Colonic mucosa (tissue), 4 donors: ENCODE results near the gene ADSS2. TPM values are rescaled to one million over a fixed set of nuclear protein-coding genes. Genes with fewer than 3 reads are reported as not detected.
"Not testable (repeated sequence)": the region's sequence is repeated elsewhere in the genome, so short reads cannot be mapped to it uniquely, and the experiment has no call there.

Experiments
- DNase-seq: peaks from one replicate; pipeline ENCODE4 v3.0.0-alpha.2; 2020
- H3K27ac ChIP-seq: fragments of 200-600 bp; one replicate; pipeline ENCODE4 v1.8.0; 2021
- H3K27me3 ChIP-seq: fragments of 200-600 bp; one replicate; pipeline ENCODE4 v1.8.0; 2021
- H3K36me3 ChIP-seq: fragments of 200-600 bp; one replicate; pipeline ENCODE4 v1.8.0; 2021
- H3K4me1 ChIP-seq: fragments of 200-600 bp; one replicate; pipeline ENCODE4 v1.8.0; 2021; ENCODE audit warnings: mild to moderate bottlenecking
- H3K4me3 ChIP-seq: fragments of 200-600 bp; one replicate; pipeline ENCODE4 v1.8.0; 2021
- H3K9ac ChIP-seq, 2 donors: one replicate each; pipeline ENCODE4 v1.7.0; 2013; ENCODE audit warnings: control low read depth in 2 of 2, low read depth in 2 of 2, low read length in 2 of 2
- H3K9me3 ChIP-seq: fragments of 200-600 bp; one replicate; pipeline ENCODE4 v1.8.0; 2021
- intact Hi-C: fragments of 100-400 bp; cut with DNase I; formaldehyde crosslinking; loops from one replicate; pipeline ENCODE4 v1.14.1; 2022
- total RNA-seq, 2 donors: library from RNA; stranded (reverse); fragmentation: NEBNext Ultra II Directional in 1 of 2; extraction: Animal tissue kit (Norgen Biotek cat#: 25700) in 1 of 2; gene quantifications; one replicate each; pipeline ENCODE4 v1.2.1, GENCODE V29; 2021
- TF ChIP-seq, protein P1 (sequence below): fragments of 200-600 bp; IDR thresholded peaks from one replicate; pipeline ENCODE4 v1.8.0; 2022; ENCODE audit warnings: antibody characterized with exemption, mild to moderate bottlenecking
- donor health status: healthy.
- donor health status: DM: no; HTN: no; CAD: no.
- donor health status: DM: no; HTN: no; CAD: no.

ADSS2 gene
- total RNA-seq, 2 donors from 2014 or later = 40.8 to 48.6 TPM

DNA sequence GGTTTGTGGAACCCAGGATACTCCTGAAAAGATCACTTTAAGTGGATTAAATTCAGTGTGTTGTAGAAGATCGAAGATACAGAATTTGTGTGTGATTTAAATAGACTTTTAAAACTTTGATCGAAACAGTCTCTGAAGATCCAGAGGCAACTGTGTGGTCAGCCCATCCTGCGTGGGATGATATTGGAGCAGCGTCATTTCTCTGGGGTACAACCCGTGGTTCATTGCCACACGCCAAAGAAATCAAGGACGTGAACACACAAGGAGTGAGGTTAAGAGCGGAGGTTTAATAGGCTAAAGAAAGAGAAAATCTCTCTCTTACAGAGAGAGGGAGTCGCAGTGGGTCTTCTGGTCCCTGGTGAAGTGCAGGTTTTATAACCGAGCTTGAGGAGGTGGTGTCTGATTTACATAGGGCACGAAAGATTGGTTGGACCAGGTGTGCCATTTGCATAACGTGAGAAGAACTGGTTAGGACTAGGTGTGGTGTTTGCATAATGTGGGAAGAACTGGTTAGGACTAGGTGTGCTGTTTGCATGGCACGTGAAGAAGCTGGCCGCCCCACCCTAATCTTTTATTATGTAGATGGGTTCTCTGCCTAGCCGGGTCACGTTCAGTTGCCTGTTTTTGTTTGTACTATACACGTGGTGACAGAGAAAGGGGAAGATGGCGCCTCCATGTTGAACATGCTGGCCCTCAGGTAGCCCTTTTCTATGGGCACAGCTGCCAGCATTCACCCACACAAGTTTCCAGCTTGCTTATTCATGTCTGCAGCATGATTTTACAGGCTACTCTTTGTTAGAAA lies 82.3 kb downstream of the ADSS2 start:
- intact Hi-C loops = no loop called here
- TF ChIP-seq, protein P1, sequence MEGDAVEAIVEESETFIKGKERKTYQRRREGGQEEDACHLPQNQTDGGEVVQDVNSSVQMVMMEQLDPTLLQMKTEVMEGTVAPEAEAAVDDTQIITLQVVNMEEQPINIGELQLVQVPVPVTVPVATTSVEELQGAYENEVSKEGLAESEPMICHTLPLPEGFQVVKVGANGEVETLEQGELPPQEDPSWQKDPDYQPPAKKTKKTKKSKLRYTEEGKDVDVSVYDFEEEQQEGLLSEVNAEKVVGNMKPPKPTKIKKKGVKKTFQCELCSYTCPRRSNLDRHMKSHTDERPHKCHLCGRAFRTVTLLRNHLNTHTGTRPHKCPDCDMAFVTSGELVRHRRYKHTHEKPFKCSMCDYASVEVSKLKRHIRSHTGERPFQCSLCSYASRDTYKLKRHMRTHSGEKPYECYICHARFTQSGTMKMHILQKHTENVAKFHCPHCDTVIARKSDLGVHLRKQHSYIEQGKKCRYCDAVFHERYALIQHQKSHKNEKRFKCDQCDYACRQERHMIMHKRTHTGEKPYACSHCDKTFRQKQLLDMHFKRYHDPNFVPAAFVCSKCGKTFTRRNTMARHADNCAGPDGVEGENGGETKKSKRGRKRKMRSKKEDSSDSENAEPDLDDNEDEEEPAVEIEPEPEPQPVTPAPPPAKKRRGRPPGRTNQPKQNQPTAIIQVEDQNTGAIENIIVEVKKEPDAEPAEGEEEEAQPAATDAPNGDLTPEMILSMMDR = no peak
- Histone ChIP-seq H3K36me3 (no peaks in the 10 kb centered on the region), H3K4me1 (no peaks in the 10 kb centered on the region), H3K27ac (no peak overlapping the region), H3K27me3 (no peaks in the 10 kb centered on the region), H3K9me3 (no peaks in the 10 kb centered on the region), H3K9ac (no peak overlapping the region), H3K4me3 (no peak overlapping the region)
- peak; percentile 62 for DNase-seq

DNA sequence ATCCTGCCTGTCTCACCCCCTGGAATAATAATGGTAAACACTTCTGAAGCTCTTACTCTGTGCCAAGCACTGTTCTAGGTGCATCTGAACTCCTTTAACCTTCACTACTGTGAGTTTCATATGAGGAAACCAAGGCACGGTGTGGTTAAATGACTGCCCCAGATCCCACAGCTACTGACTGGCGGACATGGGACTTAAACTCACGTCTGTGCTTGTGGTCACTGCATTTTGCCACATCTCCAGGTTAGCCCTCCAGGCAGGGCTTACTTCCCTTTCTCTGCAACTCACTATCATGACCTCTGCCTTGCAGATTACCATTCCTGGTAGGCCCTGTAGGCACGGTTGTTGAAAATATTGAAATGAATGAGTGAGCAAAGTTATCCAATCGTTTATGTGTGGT lies 83.4 kb downstream of the ADSS2 start:
- Histone ChIP-seq H3K9me3 (no peaks in the 10 kb centered on the region), H3K4me3 (no peak overlapping the region), H3K36me3 (no peaks in the 10 kb centered on the region), H3K27me3 (no peaks in the 10 kb centered on the region), H3K9ac (no peak overlapping the region), H3K4me1 (no peaks in the 10 kb centered on the region), H3K27ac (no peak overlapping the region)
- intact Hi-C loops = no loop called here
- TF ChIP-seq, protein P1 = no peak
- no peak for DNase-seq

DNA sequence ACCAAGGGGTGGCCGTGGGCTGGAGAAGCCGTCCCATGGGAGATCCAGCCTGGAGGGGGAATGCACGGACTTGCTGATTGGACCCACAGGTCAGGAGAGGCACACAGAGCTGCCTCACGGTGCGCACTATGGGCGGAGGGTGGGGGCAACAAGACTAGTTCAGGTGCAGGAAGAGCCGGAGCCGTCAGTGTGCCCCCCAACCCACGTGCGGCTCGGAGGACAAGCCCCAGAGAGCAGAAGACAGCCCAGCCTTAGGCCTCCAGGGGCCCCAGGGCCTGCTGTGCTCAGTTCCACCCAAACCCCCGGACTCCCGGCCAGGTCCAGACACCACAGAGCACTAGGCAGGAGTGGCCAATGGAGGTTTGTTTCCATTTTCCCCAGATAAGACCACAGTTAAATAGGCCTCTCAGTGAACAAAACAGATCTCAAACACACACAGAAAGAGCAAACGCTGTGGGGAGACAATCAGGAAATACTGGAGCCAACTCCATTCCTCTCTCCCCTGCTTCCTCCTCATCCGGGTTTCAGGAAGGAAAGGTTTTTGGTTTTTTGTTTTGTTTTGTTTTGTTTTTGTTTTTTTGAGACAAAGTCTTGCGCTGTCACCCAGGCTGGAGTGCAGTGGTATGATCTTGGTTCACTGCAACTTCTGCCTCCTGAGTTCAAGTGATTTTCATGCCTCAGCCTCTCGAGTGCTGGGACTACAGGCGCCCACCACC lies 84.2 kb downstream of the ADSS2 start:
- H3K4me1 ChIP-seq = no peaks in the 10 kb centered on the region
- H3K9me3 ChIP-seq = no peaks in the 10 kb centered on the region
- no peak overlapping the region for H3K9ac ChIP-seq
- no peaks in the 10 kb centered on the region for H3K36me3 ChIP-seq
- intact Hi-C loops = no loop called here
- TF ChIP-seq, protein P1 = no peak
- H3K27me3 ChIP-seq = no peaks in the 10 kb centered on the region
- H3K27ac ChIP-seq = no peak overlapping the region
- no peak for DNase-seq
- no peak overlapping the region for H3K4me3 ChIP-seq

DNA sequence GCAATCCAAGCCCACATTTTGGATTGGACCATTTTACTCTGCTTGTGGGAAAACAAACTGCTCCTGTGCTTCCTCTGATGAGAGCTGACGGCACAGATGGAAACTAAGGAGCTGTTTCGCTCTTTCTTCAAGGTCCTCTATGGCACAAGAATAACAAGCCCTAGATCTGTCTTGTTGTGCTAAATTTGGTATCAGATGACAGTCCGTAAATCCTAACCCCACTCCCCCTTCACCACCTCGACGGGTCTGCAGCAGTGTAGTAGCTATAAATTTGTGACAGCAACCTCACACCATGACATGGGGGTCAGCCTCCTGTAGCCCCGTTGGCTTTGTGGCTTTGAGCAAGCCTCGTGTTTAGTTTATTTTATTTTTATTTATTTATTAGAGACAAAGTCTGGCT lies 85.9 kb downstream of the ADSS2 start:
- Histone ChIP-seq H3K27me3 (no peaks in the 10 kb centered on the region), H3K9ac (no peak overlapping the region), H3K36me3 (no peaks in the 10 kb centered on the region), H3K9me3 (no peaks in the 10 kb centered on the region), H3K27ac (no peak overlapping the region), H3K4me3 (no peak overlapping the region), H3K4me1 (no peaks in the 10 kb centered on the region)
- intact Hi-C loops = no loop called here
- TF ChIP-seq, protein P1 = no peak
- DNase-seq = no peak

DNA sequence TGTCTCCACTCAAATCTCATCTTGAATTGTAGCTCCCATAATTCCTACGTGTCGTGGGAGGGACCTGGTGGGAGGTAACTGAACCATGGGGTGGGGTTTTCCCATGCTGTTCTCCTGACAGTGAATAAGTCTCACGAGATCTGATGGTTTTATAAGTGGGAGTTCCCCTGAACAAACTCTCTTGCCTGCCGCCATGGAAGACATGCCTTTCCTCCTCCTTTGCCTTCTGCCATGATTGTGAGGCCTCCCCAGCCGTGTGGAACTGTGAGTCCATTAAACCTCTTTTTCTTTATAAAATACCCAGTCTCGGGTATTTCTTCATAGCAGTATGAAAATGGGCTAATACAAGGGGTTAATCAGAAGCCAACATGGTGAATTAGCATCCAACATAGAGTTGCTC lies 86.4 kb downstream of the ADSS2 start:
- intact Hi-C loops, DNase-seq, H3K4me3 ChIP-seq, H3K9me3 ChIP-seq, H3K9ac ChIP-seq, H3K36me3 ChIP-seq, H3K27me3 ChIP-seq, H3K27ac ChIP-seq, H3K4me1 ChIP-seq: not testable (repeated sequence)

DNA sequence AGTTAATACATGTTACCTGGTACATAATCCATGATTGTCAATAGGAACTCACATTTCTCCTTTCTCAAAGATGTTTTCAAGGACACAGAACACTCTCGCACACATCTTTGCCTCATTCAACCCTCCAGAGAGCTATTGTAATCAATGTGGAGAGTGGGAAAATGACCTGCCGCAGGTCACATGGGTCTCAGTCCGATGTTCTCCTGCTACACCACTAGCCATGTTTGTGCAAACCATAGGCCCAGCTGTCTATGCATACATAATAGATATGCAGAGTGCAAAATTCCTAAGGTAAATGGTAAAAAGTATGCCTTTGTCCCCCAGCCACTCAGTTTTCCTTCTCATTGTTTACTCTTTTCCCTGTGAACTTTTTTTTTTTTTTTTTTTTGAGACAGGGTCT lies 89.2 kb downstream of the ADSS2 start:
- Histone ChIP-seq H3K4me3 (no peak overlapping the region), H3K27ac (no peak overlapping the region), H3K4me1 (no peaks in the 10 kb centered on the region), H3K36me3 (no peaks in the 10 kb centered on the region), H3K9ac (no peak overlapping the region), H3K27me3 (no peaks in the 10 kb centered on the region), H3K9me3 (no peaks in the 10 kb centered on the region)
- intact Hi-C loops = no loop called here
- DNase-seq = no peak
- TF ChIP-seq, protein P1 = no peak
